PFSK-1 (cell line): Measurements from ENCODE around the gene HEMK1.

Experiments
- FOXP2 ChIP-seq: optimal IDR thresholded peaks from 2 replicates; pipeline ENCODE3; 2011; ENCODE audit warnings: borderline replicate concordance, control low read depth, inconsistent platforms; ENCODE audit not compliant: insufficient read depth; ENCODE audit errors: extremely low read length, extremely low read depth
- POLR2AphosphoS5 ChIP-seq: IDR thresholded peaks from 2 replicates; pipeline ENCODE4 v1.6.1; 2012; ENCODE audit warnings: low read depth, mild to moderate bottlenecking, control low read depth, low read length, moderate library complexity
- REST ChIP-seq, 2 experiments: IDR thresholded peaks; 2 replicates each; pipeline versions ENCODE4 v1.6.1 to v1.8.0; 2011 to 2012; ENCODE audit warnings: low read depth in 2 of 2, low read length in 2 of 2, control low read depth in 1 of 2, inconsistent platforms in 1 of 2, mild to moderate bottlenecking in 1 of 2, moderate library complexity in 1 of 2; ENCODE audit not compliant: insufficient read depth in 1 of 2
- TAF1 ChIP-seq: IDR thresholded peaks from 2 replicates; pipeline ENCODE4 v1.6.1; 2012; ENCODE audit warnings: low read length, control low read depth, borderline replicate concordance; ENCODE audit not compliant: insufficient read depth

GRCh38 chr3:50539356-50540286 is 29.7 kb upstream of the HEMK1 start:
- TF ChIP-seq POLR2AphosphoS5 (no peak), REST (IDR thresholded peaks at IDR 0.05; ENCODE audit: insufficient read depth in 1 of 2, low read depth in 2 of 2, low read length in 2 of 2) (no peak), FOXP2 (no peak), TAF1 (no peak)
